ENCODE measurements around the gene MDN1. TPM values are rescaled to one million over a fixed set of nuclear protein-coding genes. Genes with fewer than 3 reads are reported as not detected.

Gene MDN1
- total and polyA plus RNA-seq, 2 of the 13 experiments (the other 11 are each of a cell fraction or from before 2014, with no cell fraction given): 18.8 to 52.9 TPM

- TF ChIP-seq, protein P1, sequence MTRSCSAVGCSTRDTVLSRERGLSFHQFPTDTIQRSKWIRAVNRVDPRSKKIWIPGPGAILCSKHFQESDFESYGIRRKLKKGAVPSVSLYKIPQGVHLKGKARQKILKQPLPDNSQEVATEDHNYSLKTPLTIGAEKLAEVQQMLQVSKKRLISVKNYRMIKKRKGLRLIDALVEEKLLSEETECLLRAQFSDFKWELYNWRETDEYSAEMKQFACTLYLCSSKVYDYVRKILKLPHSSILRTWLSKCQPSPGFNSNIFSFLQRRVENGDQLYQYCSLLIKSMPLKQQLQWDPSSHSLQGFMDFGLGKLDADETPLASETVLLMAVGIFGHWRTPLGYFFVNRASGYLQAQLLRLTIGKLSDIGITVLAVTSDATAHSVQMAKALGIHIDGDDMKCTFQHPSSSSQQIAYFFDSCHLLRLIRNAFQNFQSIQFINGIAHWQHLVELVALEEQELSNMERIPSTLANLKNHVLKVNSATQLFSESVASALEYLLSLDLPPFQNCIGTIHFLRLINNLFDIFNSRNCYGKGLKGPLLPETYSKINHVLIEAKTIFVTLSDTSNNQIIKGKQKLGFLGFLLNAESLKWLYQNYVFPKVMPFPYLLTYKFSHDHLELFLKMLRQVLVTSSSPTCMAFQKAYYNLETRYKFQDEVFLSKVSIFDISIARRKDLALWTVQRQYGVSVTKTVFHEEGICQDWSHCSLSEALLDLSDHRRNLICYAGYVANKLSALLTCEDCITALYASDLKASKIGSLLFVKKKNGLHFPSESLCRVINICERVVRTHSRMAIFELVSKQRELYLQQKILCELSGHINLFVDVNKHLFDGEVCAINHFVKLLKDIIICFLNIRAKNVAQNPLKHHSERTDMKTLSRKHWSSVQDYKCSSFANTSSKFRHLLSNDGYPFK (CRISPR knock-in tag; IDR thresholded peaks at IDR 0.05; ENCODE audit: borderline replicate concordance): peak; percentile 27; the same call in 1 of the 2 replicates
- TF ChIP-seq HOXA3 (CRISPR knock-in tag; IDR thresholded peaks at IDR 0.05) (no peak), PHB2 (IDR thresholded peaks at IDR 0.05; ENCODE audit: partially characterized antibody) (no peak), ZFP36L1 (CRISPR knock-in tag; IDR thresholded peaks at IDR 0.05) (0 out of 2 replicates have a peak, but pooled peaks have one; percentile 33), SKI (IDR thresholded peaks at IDR 0.05; ENCODE audit: partially characterized antibody) (no peak), FOXK1 (CRISPR knock-in tag; IDR thresholded peaks at IDR 0.05; ENCODE audit: borderline replicate concordance, low read depth) (peak; percentile 41; the same call in 1 of the 2 replicates), CBX5 (CRISPR knock-in tag; IDR thresholded peaks at IDR 0.05; ENCODE audit: borderline replicate concordance) (peak; percentile 21; the same call in 1 of the 2 replicates), PRDM15 (CRISPR knock-in tag; IDR thresholded peaks at IDR 0.05) (peak; percentile 71; the same call in 1 of the 2 replicates), PHF20 (CRISPR knock-in tag; IDR thresholded peaks at IDR 0.05) (peak; percentile 26; the same call in 1 of the 2 replicates), NR2C2 (CRISPR knock-in tag; IDR thresholded peaks at IDR 0.05; ENCODE audit: borderline replicate concordance) (peak; percentile 85), KDM5A (IDR thresholded peaks at IDR 0.05; ENCODE audit: borderline replicate concordance, low read length) (peak; percentile 32; the same call in 1 of the 2 replicates)
- TF ChIP-seq, protein P2, sequence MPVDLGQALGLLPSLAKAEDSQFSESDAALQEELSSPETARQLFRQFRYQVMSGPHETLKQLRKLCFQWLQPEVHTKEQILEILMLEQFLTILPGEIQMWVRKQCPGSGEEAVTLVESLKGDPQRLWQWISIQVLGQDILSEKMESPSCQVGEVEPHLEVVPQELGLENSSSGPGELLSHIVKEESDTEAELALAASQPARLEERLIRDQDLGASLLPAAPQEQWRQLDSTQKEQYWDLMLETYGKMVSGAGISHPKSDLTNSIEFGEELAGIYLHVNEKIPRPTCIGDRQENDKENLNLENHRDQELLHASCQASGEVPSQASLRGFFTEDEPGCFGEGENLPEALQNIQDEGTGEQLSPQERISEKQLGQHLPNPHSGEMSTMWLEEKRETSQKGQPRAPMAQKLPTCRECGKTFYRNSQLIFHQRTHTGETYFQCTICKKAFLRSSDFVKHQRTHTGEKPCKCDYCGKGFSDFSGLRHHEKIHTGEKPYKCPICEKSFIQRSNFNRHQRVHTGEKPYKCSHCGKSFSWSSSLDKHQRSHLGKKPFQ (CRISPR knock-in tag; IDR thresholded peaks at IDR 0.05; ENCODE audit: insufficient replicate concordance): no peak
These were observed 10.0 kb upstream of the MDN1 start, which contains the start of gene CASP8AP2 (continued) for GRCh38 chr6:89829472-89830169.

Measured in HepG2 (cell line).